Nephron progenitor cell (in vitro differentiated cells): Measurements from ENCODE around the gene ZP3.
"Not testable (repeated sequence)": the region's sequence is repeated elsewhere in the genome, so short reads cannot be mapped to it uniquely, and the experiment has no call there.

ENCODE experiments used
- DNase-seq: peaks from one replicate; pipeline ENCODE4 v3.0.0; 2021
- H3K27ac Mint-ChIP-seq: 2 replicates; pipeline ENCODE4 v1.8.0; 2021; ENCODE audit warnings: mild to moderate bottlenecking, moderate library complexity, mixed read lengths
- H3K27me3 Mint-ChIP-seq: 2 replicates; pipeline ENCODE4 v1.8.0; 2021; ENCODE audit warnings: mild to moderate bottlenecking, low read depth, mixed read lengths; ENCODE audit not compliant: poor library complexity
- H3K36me3 Mint-ChIP-seq: 2 replicates; pipeline ENCODE4 v1.8.0; 2021; ENCODE audit warnings: low read depth, mixed read lengths
- H3K4me1 Mint-ChIP-seq: 2 replicates; pipeline ENCODE4 v1.8.0; 2021; ENCODE audit warnings: mixed read lengths
- H3K4me3 Mint-ChIP-seq: 2 replicates; pipeline ENCODE4 v1.8.0; 2021; ENCODE audit warnings: mild to moderate bottlenecking, moderate library complexity, mixed read lengths
- H3K9me3 Mint-ChIP-seq: 2 replicates; pipeline ENCODE4 v1.8.0; 2021; ENCODE audit warnings: mild to moderate bottlenecking, moderate library complexity, mixed read lengths
- TF ChIP-seq, protein P1 (sequence below): fragments of 200-600 bp; sonication (generic); IDR thresholded peaks from 2 replicates; pipeline ENCODE4 v1.5.0; 2021; ENCODE audit warnings: antibody characterized with exemption

Gene ZP3

DNA sequence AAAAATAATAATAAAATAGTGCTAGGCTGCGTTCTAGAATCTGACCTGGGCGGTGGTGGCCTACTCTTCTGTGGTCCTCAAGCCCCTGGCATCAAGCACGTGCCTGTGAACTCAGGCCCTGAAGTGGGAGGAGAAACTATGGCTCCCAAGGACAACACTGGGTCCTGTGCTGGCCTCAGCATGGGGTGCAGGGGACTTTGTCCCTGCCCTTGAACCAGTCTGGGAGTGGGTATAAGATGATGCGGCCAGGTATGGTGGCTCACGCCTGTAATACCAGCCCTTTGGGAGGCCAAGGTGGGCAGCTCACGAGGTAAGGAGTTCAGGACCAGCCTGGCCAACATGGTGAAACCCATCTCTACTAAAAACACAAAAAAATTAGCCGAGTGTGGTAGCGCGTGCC is 5.5 kb downstream of the ZP3 start:
- no peaks in the 10 kb centered on the region for H3K9me3 Mint-ChIP-seq
- H3K4me1 Mint-ChIP-seq = no peaks in the 10 kb centered on the region
- TF ChIP-seq, protein P1, sequence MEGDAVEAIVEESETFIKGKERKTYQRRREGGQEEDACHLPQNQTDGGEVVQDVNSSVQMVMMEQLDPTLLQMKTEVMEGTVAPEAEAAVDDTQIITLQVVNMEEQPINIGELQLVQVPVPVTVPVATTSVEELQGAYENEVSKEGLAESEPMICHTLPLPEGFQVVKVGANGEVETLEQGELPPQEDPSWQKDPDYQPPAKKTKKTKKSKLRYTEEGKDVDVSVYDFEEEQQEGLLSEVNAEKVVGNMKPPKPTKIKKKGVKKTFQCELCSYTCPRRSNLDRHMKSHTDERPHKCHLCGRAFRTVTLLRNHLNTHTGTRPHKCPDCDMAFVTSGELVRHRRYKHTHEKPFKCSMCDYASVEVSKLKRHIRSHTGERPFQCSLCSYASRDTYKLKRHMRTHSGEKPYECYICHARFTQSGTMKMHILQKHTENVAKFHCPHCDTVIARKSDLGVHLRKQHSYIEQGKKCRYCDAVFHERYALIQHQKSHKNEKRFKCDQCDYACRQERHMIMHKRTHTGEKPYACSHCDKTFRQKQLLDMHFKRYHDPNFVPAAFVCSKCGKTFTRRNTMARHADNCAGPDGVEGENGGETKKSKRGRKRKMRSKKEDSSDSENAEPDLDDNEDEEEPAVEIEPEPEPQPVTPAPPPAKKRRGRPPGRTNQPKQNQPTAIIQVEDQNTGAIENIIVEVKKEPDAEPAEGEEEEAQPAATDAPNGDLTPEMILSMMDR = no peak
- H3K27ac Mint-ChIP-seq = no peak overlapping the region
- H3K27me3 Mint-ChIP-seq = peaks cover 7% of the 10 kb centered on the region
- no peak for DNase-seq
- no peaks in the 10 kb centered on the region for H3K36me3 Mint-ChIP-seq
- H3K4me3 Mint-ChIP-seq = no peak overlapping the region

DNA sequence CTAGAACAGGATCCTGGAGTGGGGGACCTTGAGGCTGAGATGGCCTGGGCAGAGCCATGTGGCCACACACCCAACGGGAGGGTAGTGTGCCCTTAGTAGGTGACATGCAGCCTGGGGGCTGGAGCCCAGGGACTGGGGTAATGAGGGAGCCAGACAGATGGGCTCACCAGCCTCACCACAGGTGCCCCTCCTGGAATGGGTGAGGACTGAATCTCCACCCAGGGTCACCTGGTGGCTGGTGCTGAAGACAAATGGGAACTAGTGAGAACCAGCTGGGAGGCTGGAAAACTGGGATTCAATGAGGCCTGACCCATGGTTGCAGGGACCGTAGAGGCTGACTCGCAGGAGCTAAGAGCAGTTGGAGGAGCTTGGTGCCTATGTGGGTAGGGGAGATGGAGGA is 6.1 kb downstream of the ZP3 start:
- H3K4me1 Mint-ChIP-seq = no peaks in the 10 kb centered on the region
- TF ChIP-seq, protein P1 = no peak
- no peak overlapping the region for H3K27ac Mint-ChIP-seq
- H3K27me3 Mint-ChIP-seq = peaks cover 7% of the 10 kb centered on the region
- H3K36me3 Mint-ChIP-seq = no peaks in the 10 kb centered on the region
- no peaks in the 10 kb centered on the region for H3K9me3 Mint-ChIP-seq
- no peak overlapping the region for H3K4me3 Mint-ChIP-seq
- DNase-seq = no peak

DNA sequence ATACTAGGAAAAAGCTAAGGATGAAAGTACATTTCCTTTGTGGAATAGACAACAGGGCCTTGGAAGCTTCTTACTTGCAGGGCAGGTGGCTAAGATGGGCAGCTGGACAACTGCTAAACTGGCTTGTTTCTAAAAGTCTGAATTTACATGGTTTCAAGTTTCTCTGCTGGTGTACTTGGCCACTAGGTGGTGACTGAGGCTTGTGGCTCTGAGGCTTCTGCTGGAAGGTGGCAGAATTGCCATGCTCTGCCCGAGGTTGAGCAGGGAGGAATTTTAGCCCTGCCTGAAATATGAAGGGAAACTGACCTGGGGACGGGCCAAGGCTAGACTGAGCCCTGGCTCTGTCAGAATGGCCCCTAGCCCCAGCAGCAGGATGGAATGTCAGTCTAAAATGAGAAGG is 13.1 kb downstream of the ZP3 start:
- H3K4me3 Mint-ChIP-seq, H3K27ac Mint-ChIP-seq, H3K4me1 Mint-ChIP-seq, H3K36me3 Mint-ChIP-seq, H3K9me3 Mint-ChIP-seq, H3K27me3 Mint-ChIP-seq: not testable (repeated sequence)
- TF ChIP-seq, protein P1 = peak; percentile 55
- DNase-seq = peak; percentile 69

DNA sequence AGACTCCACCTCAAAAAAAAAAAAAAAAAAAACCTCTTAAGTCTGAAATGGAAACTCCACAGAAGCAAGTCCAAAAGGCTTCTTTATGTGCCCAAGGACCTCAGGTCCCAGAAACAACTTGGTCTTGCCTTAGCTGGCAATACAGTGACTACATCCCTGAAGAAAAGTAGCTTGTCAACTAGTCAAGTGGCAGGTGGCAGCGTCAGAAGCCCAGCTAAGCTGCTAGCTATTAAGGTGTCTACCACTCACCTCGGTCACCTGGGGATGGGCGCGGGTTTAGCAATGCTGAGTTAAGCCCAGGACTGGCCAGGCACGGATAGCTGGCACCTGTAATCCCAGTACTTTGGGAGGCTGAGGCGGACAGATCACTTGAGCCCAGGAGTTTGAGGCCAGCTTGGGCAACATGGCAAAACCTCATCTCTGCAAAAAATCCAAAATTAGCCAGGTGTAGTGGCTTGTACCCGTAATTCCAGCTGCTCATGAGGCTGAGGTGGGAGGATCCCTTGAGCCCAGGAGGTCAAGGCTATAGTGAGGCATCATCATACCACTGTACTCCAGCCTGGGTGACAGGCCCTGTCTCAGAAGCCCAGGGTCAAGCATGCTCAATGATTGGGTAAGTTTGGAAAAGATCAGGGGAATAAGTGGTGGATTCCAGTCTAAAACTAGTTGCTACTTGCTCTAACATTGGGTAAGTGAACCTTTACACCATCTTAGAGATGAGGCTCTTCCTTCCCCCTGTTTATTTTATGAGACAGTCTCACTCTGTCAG is 14.6 kb downstream of the ZP3 start:
- H3K4me1 Mint-ChIP-seq, DNase-seq, H3K36me3 Mint-ChIP-seq, H3K27me3 Mint-ChIP-seq, H3K9me3 Mint-ChIP-seq, H3K4me3 Mint-ChIP-seq, H3K27ac Mint-ChIP-seq: not testable (repeated sequence)

DNA sequence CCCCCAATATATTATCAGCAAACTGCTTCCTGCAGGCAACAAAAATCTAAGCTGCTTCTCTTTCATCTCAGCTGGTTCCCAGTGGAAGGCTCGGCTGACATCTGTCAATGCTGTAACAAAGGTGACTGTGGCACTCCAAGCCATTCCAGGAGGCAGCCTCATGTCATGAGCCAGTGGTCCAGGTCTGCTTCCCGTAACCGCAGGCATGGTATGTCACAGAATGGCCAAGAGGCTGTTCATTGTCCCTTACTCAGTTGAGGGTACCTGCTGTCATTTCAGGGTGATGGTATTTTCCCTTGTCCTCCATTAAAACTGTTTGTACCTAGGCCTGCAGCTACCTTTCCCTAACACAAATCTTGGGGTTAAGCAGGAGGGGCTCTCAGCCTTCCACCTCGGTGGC is 15.7 kb downstream of the ZP3 start:
- H3K9me3 Mint-ChIP-seq, DNase-seq, H3K4me3 Mint-ChIP-seq, H3K4me1 Mint-ChIP-seq, H3K27ac Mint-ChIP-seq, H3K27me3 Mint-ChIP-seq, H3K36me3 Mint-ChIP-seq: not testable (repeated sequence)

DNA sequence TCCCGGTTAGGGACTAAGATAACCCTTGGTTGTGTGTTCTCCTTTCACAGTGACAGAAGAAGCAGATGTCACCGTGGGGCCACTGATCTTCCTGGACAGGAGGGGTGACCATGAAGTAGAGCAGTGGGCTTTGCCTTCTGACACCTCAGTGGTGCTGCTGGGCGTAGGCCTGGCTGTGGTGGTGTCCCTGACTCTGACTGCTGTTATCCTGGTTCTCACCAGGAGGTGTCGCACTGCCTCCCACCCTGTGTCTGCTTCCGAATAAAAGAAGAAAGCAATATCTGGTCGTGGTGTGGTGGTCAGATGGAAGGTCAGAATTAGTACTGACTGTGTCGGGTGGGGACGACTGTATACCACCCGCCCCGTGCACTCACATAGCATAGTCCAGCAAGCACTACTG is 17.0 kb downstream of the ZP3 start:
- not testable (repeated sequence) for H3K9me3 Mint-ChIP-seq, H3K36me3 Mint-ChIP-seq, H3K27me3 Mint-ChIP-seq, H3K4me1 Mint-ChIP-seq, H3K4me3 Mint-ChIP-seq, H3K27ac Mint-ChIP-seq, DNase-seq

DNA sequence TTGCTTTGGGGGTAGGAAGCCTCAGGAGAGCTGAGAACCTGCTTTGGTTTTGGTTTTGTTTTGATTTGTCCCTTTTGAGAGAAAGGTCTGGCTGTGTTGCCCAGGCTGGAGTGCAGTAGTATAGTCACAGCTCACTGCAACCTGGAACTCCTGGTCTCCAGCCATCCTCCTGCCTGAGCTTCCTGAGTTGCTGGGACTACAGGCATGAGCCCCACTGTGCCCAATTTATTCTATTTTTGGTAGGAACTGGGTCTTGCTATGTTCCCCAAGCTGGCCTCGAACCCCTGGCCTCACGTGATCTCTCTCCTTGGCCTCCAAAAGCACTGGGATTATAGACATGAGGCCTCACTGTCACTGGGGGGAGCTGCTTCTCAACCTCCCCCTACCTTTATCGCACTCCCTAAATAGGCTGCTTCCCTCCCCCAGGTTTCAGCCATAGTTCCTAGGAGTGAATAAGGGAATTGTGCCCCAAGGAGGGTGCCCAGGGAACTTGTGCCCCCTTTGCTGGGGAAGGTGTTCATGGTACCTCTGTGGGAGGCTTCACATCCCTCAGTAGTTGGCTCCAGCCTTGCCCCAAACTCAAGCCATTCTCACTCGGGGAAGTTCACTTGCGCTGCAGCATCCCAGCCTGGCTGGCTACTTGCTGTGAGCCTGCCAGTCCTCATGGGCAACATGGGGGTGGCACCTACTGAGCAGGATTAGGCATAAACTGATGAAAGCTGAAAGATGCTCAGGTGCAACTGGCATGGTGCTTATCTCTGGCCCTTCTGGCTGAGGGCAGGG is 18.1 kb downstream of the ZP3 start:
- not testable (repeated sequence) for H3K4me1 Mint-ChIP-seq

DNA sequence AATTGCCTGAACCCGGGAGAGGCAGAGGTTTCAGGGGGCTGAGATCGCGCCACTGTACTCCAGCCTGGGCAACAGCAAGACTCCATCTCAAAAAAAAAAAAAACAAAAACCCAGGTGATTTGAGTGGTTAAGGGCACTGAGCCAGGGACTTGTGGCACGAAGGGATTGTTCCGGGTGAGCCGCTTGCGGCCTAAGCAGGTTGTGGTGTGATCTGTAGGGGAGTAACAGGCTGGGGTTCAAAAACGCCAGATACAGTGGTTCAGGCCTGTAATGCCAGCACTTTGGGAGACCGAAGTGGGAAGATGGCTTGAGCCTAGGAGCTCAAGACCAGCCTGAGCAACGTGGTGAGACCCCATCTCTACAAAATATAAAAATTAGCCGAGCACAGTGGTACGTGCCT is 19.1 kb downstream of the ZP3 start:
- peak overlapping the region; percentile 42 for H3K27ac Mint-ChIP-seq
- H3K4me1 Mint-ChIP-seq, H3K36me3 Mint-ChIP-seq, DNase-seq, H3K9me3 Mint-ChIP-seq, H3K27me3 Mint-ChIP-seq, H3K4me3 Mint-ChIP-seq: not testable (repeated sequence)

More for the DNA sequence above, 18.1 kb downstream of the ZP3 start:
- not testable (repeated sequence) for H3K4me3 Mint-ChIP-seq, H3K36me3 Mint-ChIP-seq, H3K27ac Mint-ChIP-seq, DNase-seq, H3K9me3 Mint-ChIP-seq, H3K27me3 Mint-ChIP-seq

DNA sequence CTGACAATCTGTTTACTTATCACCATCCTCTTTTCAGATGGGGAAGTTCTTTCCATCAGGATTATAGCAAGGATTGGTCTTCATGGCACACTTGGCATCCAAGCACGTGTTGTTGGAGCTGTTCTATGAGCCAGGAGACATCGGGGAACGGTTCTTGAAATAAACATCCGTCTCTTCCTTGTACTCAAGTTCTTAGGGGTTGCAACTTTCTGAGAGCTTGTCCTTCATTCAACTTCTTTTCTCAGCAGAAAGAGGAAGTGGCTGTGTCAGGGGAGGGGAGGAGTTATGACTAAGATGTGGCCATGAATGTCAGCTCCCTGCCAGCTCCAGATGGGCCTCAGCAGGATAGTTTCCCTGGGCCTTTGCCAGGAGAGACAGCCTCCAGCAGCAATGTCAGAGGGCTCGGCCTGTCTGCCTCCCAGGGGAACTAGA is 20.8 kb downstream of the ZP3 start:
- not testable (repeated sequence) for H3K4me3 Mint-ChIP-seq, H3K27ac Mint-ChIP-seq, DNase-seq, H3K27me3 Mint-ChIP-seq, H3K36me3 Mint-ChIP-seq, H3K4me1 Mint-ChIP-seq, H3K9me3 Mint-ChIP-seq

DNA sequence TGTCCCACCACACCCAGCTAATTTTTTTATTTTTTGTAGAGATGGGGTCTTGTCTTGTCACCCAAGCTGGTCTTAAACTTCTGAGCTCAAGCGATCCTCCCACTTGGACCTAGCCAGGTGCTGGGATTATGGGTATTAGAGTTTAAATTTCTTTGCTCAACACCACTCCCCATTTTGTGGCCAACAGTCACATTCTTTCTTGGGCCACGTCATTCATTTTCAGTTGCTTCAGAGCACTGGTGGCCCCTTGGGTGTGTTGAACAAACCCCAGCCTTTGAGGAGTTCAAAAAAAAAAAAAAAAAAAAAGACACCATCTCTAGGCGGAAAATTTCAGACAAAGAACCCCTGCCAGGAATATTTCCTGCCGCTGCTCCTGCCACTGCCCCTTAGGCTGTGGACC is 32.3 kb downstream of the ZP3 start:
- not testable (repeated sequence) for H3K4me3 Mint-ChIP-seq, H3K4me1 Mint-ChIP-seq, H3K27me3 Mint-ChIP-seq, H3K36me3 Mint-ChIP-seq, H3K9me3 Mint-ChIP-seq, H3K27ac Mint-ChIP-seq, DNase-seq

DNA sequence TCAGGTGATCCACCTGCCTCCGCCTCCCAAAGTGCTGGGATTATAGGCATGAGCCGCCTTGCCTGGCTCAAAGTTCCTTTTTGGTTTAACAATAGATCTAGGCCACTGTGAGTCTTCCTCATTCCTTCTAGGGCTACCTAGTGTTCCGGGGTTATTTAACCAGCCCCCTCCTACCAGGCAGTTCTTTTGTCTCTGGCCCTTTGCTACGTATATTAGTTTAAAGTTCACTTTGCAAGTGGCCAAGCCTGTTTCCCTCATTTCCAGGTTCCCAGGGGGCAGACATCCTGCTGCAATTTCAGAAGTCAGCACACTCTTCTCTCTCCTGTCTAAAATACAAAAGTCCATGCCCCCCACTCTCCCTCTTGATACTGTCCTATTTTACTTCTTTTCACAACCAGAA is 33.8 kb downstream of the ZP3 start:
- H3K4me3 Mint-ChIP-seq, H3K9me3 Mint-ChIP-seq, H3K36me3 Mint-ChIP-seq, DNase-seq, H3K27me3 Mint-ChIP-seq, H3K27ac Mint-ChIP-seq, H3K4me1 Mint-ChIP-seq: not testable (repeated sequence)

DNA sequence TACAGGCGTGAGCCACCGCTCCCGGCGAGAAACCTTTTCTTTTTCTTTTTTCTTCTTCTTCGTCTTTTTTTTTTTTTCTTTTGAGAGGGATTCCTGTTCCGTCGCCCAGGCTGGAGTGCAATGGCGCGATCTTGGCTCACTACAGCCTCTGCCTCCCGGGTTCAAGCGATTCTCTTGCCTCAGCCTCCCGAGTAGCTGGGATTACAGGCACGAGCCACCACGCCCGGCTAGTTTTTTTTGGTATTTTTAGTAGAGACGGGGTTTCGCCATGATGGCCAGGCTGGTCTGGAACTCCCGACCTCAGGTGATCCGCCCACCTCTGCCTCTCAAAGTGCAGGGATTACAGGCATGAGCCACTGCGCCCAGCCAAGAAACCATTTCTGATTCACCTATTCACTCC is 36.0 kb downstream of the ZP3 start:
- H3K36me3 Mint-ChIP-seq, DNase-seq, H3K27me3 Mint-ChIP-seq, H3K9me3 Mint-ChIP-seq, H3K4me1 Mint-ChIP-seq, H3K4me3 Mint-ChIP-seq, H3K27ac Mint-ChIP-seq: not testable (repeated sequence)
